NCI-H748 (cell line): ENCODE results near the gene ADAM12.

Experiments
- DNase-seq: peaks from one replicate; lab custom pipeline; 2025; ENCODE audit not compliant: unreplicated experiment; lab: John Stamatoyannopoulos, UW

The ADAM12 gene

DNA sequence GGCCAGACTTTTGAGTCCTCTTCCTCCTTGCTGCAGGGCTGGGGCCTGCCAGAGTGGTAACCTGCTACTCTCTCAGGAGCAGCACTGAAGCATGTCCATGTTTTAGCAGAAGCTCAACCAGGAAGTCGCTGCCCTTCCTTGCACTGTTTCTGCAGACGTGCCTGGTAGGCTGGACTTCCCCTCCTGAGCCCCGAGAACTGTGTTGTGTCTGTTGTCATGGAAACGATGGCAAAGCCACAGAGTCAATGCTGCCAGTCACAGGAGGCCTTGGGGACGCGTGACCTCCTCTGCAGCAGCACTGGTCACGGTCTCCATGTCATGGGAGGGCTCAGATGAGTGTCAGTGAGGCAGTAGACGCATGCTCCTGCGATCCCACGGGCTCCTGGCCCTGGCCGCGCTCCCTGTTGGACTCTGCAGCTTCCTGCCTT is 346.5 kb downstream of the ADAM12 start:
- DNase-seq = peak; percentile 66

DNA sequence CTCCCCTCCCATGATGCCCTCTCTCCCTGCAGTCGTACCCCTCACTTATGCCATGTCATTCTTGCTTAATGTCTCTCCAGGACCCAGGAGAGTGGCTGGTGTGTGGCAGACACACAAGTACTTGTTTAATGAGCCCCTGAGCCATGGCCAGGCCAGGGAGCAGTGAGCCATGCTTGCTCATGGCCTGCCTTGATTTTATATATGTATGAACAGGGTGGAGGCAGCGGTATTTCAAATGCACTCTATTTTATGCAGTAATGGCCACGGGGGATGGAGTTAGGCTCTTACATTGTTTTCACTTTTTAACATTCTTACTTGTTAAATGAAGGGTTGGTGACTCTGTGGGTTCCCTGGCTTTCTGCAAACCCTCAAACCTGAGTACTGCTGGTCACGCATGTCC is 347.2 kb downstream of the ADAM12 start:
- DNase-seq = no peak

DNA sequence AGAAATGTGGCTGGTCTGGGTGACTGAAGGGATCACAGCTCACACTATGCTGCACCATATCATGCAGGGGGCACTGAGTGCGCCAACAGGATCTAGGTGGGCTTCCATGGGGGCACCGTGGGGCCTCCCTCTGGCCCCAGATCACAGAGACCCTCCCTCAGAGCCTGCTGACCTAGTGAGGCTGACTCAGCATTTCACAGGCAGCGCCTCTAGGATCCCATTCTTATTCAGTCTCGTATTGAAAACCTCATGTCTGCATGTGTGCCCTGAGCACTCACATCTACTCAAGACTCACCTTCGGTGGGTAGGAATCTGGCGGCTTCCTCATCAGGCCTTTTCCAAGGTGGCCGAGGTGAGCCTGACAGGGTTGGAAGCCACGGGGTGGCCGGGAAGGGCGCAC is 350.3 kb downstream of the ADAM12 start:
- DNase-seq = no peak

DNA sequence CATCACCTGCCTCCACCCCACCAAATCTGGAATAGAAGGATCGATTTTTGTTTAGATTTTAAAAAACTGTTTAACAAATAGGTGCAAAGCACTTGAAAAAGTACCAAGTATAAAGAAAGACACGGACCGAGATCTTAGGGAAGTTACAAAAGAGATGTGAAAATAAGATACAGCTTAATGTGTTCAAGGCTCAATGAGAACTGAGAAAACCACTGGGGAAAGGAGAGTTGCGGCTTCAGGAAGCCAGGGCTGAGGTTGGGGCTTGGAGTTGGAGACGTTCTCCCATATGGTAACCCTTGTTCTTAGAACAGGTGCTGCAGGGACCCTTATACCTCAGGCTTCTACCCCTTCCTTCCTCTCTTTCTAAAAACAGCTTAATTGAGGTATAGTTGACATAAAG is 351.8 kb downstream of the ADAM12 start:
- no peak for DNase-seq

DNA sequence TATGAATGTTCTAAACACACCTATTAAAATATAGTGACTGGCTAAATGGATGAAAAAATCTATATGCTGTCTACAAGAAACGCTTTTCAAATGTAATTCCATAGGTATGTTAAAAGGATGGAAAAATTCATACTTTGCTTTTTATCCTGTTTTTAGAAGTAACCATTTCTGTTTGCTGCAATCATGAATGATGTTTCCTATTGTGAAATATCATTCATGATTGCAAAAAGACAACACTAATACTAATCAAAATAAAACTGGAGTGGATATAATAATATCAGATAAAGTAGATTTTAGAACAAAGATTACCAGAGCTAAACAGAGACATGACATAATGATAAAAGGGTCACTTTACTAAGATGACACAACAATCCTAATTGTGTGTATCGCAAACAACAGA is 353.7 kb downstream of the ADAM12 start:
- no peak for DNase-seq

DNA sequence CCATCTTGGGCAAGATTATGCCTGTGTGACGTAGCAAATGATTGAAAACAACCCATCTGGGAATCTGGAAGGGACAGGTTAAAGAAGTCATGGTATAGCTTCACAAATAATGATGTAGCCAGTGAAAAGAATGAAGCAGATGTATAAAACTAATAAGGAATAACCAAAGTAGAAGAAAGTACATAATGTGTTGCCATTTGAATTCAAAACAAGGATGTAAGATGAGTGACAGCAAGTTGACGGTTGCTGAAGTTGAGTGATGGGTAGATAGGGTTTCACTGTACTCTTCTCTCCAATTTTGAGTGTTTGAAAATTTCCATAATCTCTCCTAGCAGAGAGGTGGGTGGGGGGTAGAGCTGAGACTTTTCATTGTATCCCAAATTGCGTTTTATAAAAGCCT is 358.3 kb downstream of the ADAM12 start:
- no peak for DNase-seq

DNA sequence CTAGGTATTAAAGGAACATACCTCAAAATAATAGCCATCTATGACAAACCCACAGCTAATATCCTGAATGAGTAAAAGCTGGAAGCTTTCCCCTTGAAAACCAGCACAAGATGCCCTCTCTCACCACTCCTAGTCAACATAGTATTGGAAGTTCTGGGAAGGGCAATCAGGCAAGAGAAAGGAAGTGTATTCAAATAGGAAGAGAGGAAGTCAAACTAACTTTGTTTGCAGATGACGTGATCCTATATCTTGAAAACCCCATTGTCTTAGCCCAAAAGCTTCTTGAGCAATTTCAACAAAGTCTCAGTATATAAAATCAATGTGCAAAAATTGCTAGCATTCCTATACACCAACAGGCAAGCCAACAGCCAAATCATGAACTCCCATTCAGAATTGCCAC is 360.6 kb downstream of the ADAM12 start:
- DNase-seq = no peak

DNA sequence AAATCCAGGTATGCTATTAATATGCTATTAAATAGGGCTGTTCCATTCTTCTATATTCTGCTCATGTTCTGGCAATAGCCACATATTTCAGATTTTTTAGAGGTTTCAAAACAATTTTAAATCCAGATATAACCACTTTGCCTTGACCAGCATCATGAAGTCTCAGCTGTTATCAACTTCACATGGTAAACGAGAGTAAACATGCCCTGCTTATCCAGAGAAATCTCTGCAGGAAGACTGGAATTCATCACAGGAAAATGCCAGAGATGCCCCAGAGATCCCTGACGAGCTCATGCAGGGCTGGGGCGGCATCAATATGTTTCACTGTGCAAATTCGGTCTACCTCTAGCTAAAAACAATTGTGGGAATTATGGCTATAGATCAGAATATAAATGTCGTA is 365.4 kb downstream of the ADAM12 start:
- no peak for DNase-seq

DNA sequence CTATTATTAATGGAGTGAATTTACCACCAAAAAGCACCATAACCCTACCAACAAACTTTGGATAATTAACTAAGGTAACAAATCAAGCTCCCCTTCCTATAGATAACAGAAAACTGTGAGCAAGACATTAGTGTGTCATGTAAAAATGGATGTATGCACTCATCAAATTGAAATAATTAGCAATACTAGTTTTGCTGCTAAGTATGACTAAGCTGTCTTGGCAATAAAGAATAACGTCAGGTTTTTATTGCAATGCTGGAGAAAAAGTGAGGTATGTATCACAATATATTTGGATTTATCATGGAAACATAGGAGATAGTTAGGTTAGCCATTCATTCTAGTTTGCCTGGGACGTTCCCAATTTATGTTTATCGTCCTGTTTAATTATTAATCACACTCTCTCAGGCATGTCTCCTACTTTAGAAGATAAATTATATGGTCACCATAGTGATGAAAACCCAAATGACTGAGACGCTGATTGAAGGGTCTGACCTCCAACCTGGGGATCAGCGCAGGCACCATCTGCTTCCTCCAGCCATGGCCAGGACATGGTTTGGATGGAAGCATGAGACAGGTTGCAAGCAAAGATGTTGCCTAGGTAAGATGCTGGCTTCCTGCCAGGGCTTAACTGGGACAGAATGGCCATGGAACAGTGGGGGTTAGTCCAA is 366.3 kb downstream of the ADAM12 start:
- peak; percentile 3 for DNase-seq

DNA sequence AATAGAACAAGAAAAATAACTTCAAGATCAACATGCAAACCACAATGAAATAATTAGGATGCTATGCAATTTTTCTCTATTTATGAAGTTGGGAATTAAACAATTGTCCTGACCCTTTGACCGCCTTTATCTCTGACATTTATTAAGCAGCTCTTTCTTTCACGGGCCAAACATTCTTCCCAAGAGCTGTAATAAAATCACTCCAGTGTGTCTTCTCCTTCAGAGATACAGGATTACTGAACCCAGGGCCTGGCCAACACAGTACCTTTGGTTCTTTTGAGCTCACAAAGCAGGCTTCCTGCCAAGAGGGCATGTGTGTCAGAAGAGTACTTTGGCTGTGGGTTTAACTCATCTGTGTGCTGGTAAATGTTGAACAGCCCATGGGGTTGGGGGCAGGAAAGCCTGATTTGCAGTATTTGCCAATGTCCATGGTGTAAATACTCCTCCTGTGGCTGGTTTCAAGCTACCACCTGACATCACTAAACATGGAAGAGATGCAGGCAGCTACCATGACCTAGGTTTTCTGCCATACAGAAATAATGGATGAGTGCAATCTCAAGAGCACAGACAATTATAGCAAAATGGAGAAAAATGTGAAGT is 370.2 kb downstream of the ADAM12 start:
- DNase-seq = no peak

DNA sequence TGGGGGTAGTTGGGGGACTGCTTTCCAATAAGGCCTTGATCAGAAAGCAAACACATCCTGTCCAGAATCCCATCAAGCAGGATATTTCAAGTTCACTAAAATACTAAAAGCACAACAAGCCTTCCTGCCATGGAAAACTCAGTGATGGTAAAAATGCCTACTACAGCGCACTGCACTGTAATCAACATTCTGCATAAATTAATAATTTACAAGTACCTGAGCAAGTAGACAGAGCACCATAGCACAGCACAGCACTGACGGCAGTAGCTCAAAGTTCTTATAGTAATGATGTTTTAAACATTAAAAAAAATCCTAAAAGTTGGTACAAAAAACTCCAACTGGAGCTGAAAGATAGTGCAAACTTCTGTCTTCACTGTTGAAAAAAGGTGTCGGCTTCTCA is 371.4 kb downstream of the ADAM12 start:
- DNase-seq = no peak

DNA sequence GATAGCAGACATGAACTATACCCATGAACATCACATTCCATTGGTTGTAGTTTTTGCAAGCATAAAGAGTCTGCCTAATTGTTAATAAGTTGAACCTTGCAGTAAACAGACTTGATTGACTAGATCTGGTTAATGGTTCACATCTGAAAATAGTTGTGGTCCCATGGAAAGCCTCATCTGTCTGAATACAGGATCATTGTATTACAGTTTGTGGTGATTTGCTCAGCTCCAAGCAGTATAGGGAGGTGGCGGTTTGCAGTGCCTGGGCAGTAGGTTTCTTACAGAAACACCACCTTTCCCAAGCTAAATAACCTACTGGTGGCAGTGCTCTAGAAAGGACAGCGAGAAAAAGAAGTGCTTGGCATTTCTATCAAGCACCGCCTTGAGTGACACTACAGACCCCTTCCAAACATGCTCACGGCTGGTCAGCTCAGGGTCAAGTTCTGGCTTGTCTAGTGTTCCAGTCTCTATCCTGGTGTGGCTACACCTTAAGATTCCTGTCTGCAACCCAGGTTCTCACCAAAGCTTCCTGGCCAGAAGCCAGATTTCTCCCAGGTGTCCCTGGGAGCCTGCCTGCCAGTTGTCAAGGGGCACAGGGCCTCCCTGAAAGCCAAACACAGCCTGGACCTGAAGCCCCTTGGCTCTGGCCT is 372.0 kb downstream of the ADAM12 start:
- DNase-seq = no peak

DNA sequence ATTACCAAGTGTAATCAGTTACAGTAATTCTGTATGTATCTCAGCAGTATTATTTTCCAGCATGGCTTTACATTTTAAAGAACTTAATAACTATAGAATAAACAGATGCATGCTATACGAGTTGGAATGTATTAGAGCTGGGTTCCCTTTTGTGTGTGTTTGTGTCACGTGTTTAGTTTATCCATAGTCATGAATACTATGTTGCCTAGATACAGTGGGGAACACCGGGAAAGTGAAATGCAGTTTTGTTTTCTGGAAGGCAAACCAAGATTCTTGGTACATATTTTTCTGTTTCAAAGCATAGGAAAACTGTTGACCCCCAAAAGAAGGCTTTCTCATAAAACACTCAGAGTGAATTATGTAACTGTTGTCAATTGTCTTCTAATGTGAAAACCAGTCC is 372.9 kb downstream of the ADAM12 start:
- no peak for DNase-seq

DNA sequence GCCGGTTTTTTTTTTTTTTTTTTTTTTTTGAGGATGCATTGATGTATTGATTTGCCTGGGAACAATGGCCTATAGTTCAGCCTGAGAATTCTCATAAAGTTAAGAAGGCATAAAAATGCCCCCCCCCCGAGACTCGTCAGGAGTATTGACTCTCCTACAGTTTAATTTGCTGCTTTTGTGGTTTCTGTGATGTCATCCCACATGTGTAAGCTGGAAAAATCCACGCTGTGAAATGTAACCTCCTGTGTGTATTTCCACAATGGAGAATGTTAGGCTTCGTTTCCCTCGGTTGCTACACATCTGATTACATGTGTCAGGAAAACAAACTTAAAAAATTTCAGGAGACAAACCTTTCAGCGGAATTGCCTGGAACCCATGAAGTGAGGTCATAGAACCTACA is 374.0 kb downstream of the ADAM12 start:
- DNase-seq = no peak

DNA sequence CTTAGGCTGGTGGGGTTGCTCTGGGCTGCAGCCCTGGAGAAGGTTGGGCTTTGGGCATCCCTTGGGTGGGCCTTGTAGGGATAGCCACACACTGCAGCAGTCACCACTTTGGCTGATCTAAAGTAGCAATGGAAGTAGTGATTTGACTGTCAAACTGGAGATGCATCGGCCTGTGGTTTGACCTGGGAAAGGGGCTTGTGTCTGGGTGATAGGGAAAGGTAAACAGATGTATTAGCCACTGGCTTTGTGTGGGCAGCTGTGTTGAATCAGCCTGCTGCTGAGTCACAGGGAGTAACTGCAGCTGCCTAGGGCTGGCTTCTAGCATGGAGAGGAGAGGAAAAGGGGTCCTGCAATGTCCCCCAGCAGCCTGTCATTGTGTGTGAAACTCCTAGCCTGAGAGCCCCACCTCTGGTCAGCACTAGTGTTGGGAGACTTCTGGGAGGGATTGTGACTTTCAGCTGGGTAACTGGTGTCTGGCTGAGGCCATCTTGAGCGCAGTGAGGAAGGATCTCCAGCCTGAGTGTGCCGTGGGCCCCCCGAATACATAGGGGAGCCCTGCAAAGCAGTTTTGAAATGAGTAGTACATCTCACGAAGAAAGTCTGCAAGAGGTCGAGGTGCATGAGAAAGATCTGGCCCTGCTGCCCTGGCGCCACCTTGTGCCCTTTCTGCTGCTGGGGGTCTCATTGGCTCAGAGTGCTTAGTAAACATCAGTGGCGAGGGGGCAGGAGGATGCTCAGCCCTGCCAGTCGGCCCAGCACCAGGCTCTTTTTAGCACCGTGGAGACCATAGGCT is 374.6 kb downstream of the ADAM12 start:
- peak; percentile 64 for DNase-seq

DNA sequence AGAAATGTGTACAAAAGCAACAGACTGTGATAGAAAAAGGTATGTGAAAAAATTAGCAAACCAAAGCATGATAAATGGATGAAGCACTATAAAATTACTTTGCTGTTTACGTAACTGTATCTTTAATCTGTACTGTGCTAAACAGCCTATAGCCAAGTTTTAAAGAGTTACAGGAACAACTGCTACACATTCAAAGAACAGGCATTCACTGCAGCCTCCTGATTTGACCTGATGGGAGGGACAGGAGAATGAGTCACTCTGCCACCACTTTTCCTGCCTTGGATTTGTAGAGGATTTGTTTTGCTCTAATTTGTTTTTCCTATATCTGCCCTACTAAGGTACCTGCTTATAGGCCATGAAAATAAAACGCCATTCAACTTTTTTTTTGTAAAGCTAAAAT is 375.8 kb downstream of the ADAM12 start:
- DNase-seq = no peak

DNA sequence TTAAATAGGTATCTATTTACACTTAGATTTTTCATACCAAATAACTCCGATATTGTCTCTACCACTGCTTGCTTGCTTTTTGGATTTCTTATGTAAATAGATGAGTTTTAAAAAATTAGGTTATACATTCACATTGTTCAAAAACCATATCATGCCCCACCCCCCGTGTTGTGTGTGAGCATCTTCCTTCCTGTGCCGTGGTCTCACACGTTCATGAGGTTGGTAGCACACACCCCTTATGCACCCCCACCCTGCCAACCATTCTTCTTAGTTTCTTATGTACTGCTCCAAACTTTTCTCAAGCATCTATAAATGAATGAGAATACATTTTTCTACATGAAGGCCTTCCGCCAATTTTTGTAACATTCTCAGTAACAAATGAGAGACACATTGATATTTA is 376.3 kb downstream of the ADAM12 start:
- no peak for DNase-seq

DNA sequence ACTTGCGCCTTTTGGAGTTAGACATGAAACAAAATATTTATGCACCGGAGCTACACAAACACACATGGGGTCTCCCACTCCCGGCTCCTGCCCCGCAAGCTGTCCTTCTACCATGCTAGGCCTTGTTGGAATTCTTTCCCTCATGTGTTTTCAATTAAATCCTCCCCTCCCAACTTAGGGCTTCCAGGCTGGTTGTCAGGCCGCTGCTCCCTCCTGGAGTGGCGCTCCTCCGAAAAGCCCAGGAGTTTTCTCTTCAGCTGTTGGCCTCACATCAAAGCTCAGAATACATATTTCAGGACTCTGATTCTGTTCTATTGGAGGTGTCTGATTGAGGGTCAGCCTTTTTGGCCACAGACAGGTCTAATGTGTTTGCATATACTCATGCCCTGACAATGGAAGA is 378.6 kb downstream of the ADAM12 start:
- DNase-seq = no peak

DNA sequence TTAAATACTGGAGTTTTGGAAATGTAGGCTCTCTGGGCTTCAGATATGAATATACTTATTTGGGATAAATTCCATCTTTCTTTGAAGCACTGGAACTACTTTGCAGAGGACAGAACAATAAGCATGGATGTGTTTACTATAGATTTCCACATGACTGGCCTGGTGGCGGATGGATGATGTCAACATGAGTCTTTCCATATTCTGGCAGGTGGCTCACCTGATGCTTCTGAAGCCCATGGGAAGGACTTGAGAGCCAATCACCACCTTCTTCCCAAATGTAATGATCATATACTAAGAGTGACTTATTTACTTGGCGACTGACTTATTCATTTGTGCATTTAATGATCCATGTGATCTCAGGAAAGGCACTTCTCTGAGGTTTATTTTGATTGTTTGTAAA is 381.4 kb downstream of the ADAM12 start:
- DNase-seq = peak; percentile 14

DNA sequence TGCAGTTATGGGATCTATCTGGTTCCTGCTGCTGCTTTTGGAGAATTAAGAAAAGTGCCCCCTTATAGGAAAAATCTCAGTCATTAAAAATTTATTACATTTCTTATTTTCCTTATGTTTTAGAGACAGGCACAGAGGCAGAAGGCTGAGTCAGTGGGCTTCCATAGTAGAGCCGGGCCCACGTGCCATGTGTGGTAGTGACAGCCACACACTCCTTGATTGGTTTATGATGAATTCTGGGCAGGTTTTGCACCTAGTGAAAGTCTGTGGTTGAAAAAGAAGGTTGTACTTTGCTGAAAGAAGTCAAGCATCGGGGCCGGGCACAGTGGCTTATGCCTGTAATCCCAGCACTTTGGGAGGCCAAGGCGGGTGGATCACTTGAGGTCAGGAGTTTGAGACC is 382.0 kb downstream of the ADAM12 start:
- no peak for DNase-seq

DNA sequence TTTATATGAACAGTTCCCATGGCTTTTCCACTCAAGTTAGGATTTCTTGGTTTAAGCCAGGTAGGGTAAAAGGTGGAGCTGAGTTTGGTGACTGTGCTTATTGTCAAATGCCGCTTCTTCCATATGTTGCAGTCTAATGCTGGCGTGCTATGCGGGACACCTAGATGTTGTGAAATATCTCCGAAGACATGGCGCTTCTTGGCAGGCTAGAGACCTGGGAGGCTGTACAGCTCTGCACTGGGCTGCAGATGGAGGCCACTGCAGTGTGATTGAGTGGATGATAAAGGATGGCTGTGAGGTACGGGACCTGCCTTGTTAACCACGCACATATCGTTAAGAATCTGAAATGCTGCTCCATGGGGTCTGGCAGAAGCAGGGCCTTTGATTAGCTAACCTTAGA is 383.5 kb downstream of the ADAM12 start:
- no peak for DNase-seq

DNA sequence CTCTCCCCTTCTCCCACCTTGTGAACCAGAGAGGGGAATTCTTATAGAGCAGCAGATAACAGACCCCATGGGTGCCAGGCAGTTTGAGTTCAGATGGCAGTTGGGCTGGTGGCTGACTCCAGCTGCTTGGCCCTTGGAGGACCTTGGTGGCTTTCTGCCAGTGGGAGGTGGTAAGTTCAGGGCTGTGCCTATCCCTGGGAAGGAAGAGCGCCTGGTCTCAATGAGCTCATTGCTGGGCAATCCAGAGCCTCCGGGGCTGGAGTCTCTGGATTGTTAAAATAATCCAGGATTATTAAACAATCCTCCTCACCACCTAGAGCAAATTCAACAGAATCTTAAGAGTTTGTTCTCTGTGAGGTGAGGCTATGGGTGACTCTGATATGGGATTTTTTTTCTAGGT is 386.7 kb downstream of the ADAM12 start:
- no peak for DNase-seq
